Measurements from ENCODE around the gene RPS2. TPM values are rescaled to one million over a fixed set of nuclear protein-coding genes. Genes with fewer than 3 reads are reported as not detected.
A peak's percentile ranks its signal among the peaks of the same experiment; 100 is the strongest.
"Not testable (repeated sequence)": the region's sequence is repeated elsewhere in the genome, so short reads cannot be mapped to it uniquely, and the experiment has no call there.

RPS2 gene
- 3,022 TPM for polyA plus RNA-seq
- long read RNA-seq, donor 1, transcript RPS2-203 (3 exons, 878 nt): minor isoform, 5 of 1,896 reads
- long read RNA-seq, donor 1, transcript RPS2-201 (7 exons, 985 nt): major isoform, 1,176 of 1,896 reads
- long read RNA-seq, donor 1, partial matches to known transcripts: 638 of 1,896 reads
- long read RNA-seq, donor 1, other reads (novel, unspliced or antisense): 77 of 1,896 reads
- long read RNA-seq, donor 2, transcript RPS2-203 (3 exons, 878 nt): minor isoform, 12 of 4,227 reads
- long read RNA-seq, donor 2, transcript RPS2-201 (7 exons, 985 nt): major isoform, 2,467 of 4,227 reads
- long read RNA-seq, donor 2, partial matches to known transcripts: 1,631 of 4,227 reads
- long read RNA-seq, donor 2, other reads (novel, unspliced or antisense): 114 of 4,227 reads
- long read RNA-seq, donor 3: 0 reads
- long read RNA-seq, donor 4, transcript RPS2-201 (7 exons, 985 nt): major isoform, 247 of 383 reads
- long read RNA-seq, donor 4, partial matches to known transcripts: 129 of 383 reads
- long read RNA-seq, donor 4, other reads (novel, unspliced or antisense): 6 of 383 reads
- long read RNA-seq, donor 5, transcript RPS2-201 (7 exons, 985 nt): major isoform, 1,202 of 1,816 reads
- long read RNA-seq, donor 5, partial matches to known transcripts: 558 of 1,816 reads
- long read RNA-seq, donor 5, other reads (novel, unspliced or antisense): 53 of 1,816 reads
- long read RNA-seq, donor 6, transcript RPS2-201 (7 exons, 985 nt): major isoform, 2,176 of 3,945 reads
- long read RNA-seq, donor 6, transcript RPS2-203 (3 exons, 878 nt): minor isoform, 10 of 3,945 reads
- long read RNA-seq, donor 6, partial matches to known transcripts: 1,597 of 3,945 reads
- long read RNA-seq, donor 6, other reads (novel, unspliced or antisense): 159 of 3,945 reads
- long read RNA-seq, donor 7, transcript RPS2-201 (7 exons, 985 nt): major isoform, 749 of 1,312 reads
- long read RNA-seq, donor 7, partial matches to known transcripts: 518 of 1,312 reads
- long read RNA-seq, donor 7, other reads (novel, unspliced or antisense): 41 of 1,312 reads
- long read RNA-seq, donor 8, transcript RPS2-203 (3 exons, 878 nt): minor isoform, 6 of 4,378 reads
- long read RNA-seq, donor 8, transcript RPS2-201 (7 exons, 985 nt): major isoform, 2,552 of 4,378 reads
- long read RNA-seq, donor 8, partial matches to known transcripts: 1,671 of 4,378 reads
- long read RNA-seq, donor 8, other reads (novel, unspliced or antisense): 147 of 4,378 reads
- long read RNA-seq, donor 9, transcript RPS2-203 (3 exons, 878 nt): minor isoform, 12 of 3,830 reads
- long read RNA-seq, donor 9, transcript RPS2-201 (7 exons, 985 nt): major isoform, 2,218 of 3,830 reads
- long read RNA-seq, donor 9, partial matches to known transcripts: 1,476 of 3,830 reads
- long read RNA-seq, donor 9, other reads (novel, unspliced or antisense): 124 of 3,830 reads
- long read RNA-seq, donor 10, transcript RPS2-203 (3 exons, 878 nt): minor isoform, 7 of 3,621 reads
- long read RNA-seq, donor 10, transcript RPS2-201 (7 exons, 985 nt): major isoform, 1,259 of 3,621 reads
- long read RNA-seq, donor 10, partial matches to known transcripts: 2,242 of 3,621 reads
- long read RNA-seq, donor 10, other reads (novel, unspliced or antisense): 111 of 3,621 reads
- long read RNA-seq, donor 11, transcript RPS2-201 (7 exons, 985 nt): major isoform, 1,747 of 2,985 reads
- long read RNA-seq, donor 11, transcript RPS2-203 (3 exons, 878 nt): minor isoform, 11 of 2,985 reads
- long read RNA-seq, donor 11, partial matches to known transcripts: 1,122 of 2,985 reads
- long read RNA-seq, donor 11, other reads (novel, unspliced or antisense): 104 of 2,985 reads

GRCh38 chr16:1964506-1965395, at the start of gene RPS2:
Gene RPS2, minus strand, starts transcription at chr16:1964826. Its CDS starts 201 bp downstream, at chr16:1964625.
- Histone ChIP-seq H3K27ac (ENCODE audit: low read length) (peak within 1 kb of the TSS; percentile 89), H3K9me3 (ENCODE audit: control insufficient read depth, low read depth, low read length) (no peaks in the 10 kb centered on the region), H3K4me1 (ENCODE audit: control insufficient read depth, insufficient read depth, low read length) (peaks cover 30% of the 10 kb centered on the region), H3K27me3 (ENCODE audit: control insufficient read depth, insufficient read depth, low read length) (no peaks in the 10 kb centered on the region), H3K36me3 (ENCODE audit: control insufficient read depth, insufficient read depth, low read length) (peaks cover 25% of the 10 kb centered on the region), H3K4me3 (ENCODE audit: low read length) (peak within 1 kb of the TSS; percentile 87)
- no CpG with 5 or more reads among the region's 97 CpGs for WGBS (ENCODE audit: insufficient coverage, low lambda C conversion rate)
- DNase-seq: peak; percentile 98 to 99

DNA sequence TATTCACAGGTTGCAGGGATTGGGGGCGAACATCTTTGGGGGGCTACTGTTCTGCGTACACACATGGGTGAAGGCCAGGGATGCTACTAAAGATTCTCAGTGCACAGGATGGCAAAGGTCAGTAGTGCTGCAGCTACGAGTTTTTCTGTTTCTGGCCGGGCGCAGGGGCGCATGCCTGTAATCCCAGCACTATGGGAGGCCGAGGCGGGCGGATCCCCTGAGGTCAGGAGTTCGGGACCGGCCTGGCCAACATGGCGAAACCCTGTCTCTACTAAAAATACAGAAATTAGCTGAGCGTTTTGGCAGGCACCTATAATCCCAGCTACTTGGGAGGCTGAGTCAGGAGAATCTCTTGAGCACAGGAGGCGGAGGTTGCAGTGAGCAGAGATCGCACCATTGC, 48.9 kb upstream of the RPS2 start:
- H3K36me3 ChIP-seq (ENCODE audit: control insufficient read depth, insufficient read depth, low read length): no peaks in the 10 kb centered on the region
- DNase-seq: no peak
- H3K4me3 ChIP-seq (ENCODE audit: low read length): no peak overlapping the region
- WGBS (ENCODE audit: insufficient coverage, low lambda C conversion rate): no CpG with 5 or more reads among the region's 15 CpGs
- H3K9me3 ChIP-seq (ENCODE audit: control insufficient read depth, low read depth, low read length): no peaks in the 10 kb centered on the region
- H3K4me1 ChIP-seq (ENCODE audit: control insufficient read depth, insufficient read depth, low read length): peaks cover 22% of the 10 kb centered on the region
- H3K27me3 ChIP-seq (ENCODE audit: control insufficient read depth, insufficient read depth, low read length): no peaks in the 10 kb centered on the region
- H3K27ac ChIP-seq (ENCODE audit: low read length): no peak overlapping the region

DNA sequence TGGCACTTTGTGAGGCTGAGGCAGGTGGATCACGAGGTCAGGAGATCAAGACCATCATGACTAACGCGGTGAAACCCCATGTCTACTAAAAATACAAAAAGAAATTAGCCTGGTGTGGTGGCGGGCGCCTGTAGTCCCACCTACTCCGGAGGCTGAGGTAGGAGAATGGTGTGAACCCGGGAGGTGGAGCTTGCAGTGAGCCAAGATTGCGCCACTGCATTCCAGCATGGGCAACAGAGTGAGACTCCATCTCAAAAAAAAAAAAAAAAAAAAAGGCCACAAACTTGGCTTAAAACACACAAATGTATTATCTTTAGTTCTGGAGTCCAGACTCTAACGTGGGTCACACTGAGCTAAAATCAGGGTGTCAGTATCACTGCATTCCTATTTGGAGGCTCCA, 47.1 kb upstream of the RPS2 start:
- no CpG with 5 or more reads among the region's 9 CpGs for WGBS (ENCODE audit: insufficient coverage, low lambda C conversion rate)
- not testable (repeated sequence) for DNase-seq; H3K27ac ChIP-seq (ENCODE audit: low read length); H3K36me3 ChIP-seq (ENCODE audit: control insufficient read depth, insufficient read depth, low read length); H3K9me3 ChIP-seq (ENCODE audit: control insufficient read depth, low read depth, low read length); H3K4me3 ChIP-seq (ENCODE audit: low read length); H3K27me3 ChIP-seq (ENCODE audit: control insufficient read depth, insufficient read depth, low read length)
- peaks cover 40% of the 10 kb centered on the region for H3K4me1 ChIP-seq (ENCODE audit: control insufficient read depth, insufficient read depth, low read length)

DNA sequence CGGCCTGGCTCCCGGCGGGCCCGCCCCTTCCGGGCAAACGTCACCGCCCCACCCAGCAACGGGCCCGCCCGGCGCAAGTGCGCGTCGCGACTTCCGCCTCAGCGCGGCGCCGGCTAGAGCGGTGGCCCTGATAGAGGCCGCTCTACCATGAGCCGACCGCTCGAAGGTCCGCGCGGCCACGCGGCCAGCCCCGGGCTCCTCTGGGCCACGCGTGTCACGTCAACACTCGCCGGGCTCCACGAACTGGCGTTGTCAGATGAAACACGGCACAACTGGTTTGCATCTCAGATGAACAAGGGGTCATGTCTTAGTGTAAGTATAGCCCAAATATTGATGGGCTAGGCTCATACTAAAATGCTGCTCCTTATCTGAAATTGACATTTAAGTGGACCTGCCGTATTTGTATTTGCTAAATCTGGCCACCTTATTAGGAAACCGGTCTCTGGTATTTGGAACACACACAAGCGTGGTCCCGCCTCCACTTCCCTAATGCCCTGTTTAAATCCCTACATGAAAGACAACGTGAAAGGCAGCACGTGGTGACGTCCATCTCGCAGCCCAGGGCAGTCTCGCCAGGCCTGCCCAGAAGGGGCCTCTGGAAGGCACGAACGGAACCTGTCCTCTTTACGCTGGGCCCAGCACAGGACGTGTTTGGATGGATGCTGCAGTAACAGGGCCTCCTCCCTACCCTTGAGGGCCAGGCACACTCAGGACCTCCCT, 45.3 kb upstream of the RPS2 start, which contains the start of gene ZNF598:
TSS of gene ZNF598 (minus strand) at position 31 of the 720 bp plus-strand sequence.
- Histone ChIP-seq H3K9me3 (ENCODE audit: control insufficient read depth, low read depth, low read length) (no peaks in the 10 kb centered on the region), H3K4me3 (ENCODE audit: low read length) (peak within 1 kb of the TSS; percentile 71), H3K27me3 (ENCODE audit: control insufficient read depth, insufficient read depth, low read length) (no peaks in the 10 kb centered on the region), H3K27ac (ENCODE audit: low read length) (peak within 1 kb of the TSS; percentile 68), H3K4me1 (ENCODE audit: control insufficient read depth, insufficient read depth, low read length) (peaks cover 33% of the 10 kb centered on the region), H3K36me3 (ENCODE audit: control insufficient read depth, insufficient read depth, low read length) (peaks cover 15% of the 10 kb centered on the region)
- no CpG with 5 or more reads among the region's 52 CpGs for WGBS (ENCODE audit: insufficient coverage, low lambda C conversion rate)
- DNase-seq: peak; percentile 89 to 90

GRCh38 chr16:2009164-2009711, 44.6 kb upstream of the RPS2 start:
- Histone ChIP-seq H3K36me3 (ENCODE audit: control insufficient read depth, insufficient read depth, low read length) (peaks cover 15% of the 10 kb centered on the region), H3K27me3 (ENCODE audit: control insufficient read depth, insufficient read depth, low read length) (no peaks in the 10 kb centered on the region), H3K9me3 (ENCODE audit: control insufficient read depth, low read depth, low read length) (no peaks in the 10 kb centered on the region), H3K27ac (ENCODE audit: low read length) (peak overlapping the region; percentile 45), H3K4me3 (ENCODE audit: low read length) (peak overlapping the region; percentile 71), H3K4me1 (ENCODE audit: control insufficient read depth, insufficient read depth, low read length) (peaks cover 35% of the 10 kb centered on the region)
- peak in 1 of 2 donors; percentile 67 for DNase-seq
- WGBS (ENCODE audit: insufficient coverage, low lambda C conversion rate): no CpG with 5 or more reads among the region's 55 CpGs

DNA sequence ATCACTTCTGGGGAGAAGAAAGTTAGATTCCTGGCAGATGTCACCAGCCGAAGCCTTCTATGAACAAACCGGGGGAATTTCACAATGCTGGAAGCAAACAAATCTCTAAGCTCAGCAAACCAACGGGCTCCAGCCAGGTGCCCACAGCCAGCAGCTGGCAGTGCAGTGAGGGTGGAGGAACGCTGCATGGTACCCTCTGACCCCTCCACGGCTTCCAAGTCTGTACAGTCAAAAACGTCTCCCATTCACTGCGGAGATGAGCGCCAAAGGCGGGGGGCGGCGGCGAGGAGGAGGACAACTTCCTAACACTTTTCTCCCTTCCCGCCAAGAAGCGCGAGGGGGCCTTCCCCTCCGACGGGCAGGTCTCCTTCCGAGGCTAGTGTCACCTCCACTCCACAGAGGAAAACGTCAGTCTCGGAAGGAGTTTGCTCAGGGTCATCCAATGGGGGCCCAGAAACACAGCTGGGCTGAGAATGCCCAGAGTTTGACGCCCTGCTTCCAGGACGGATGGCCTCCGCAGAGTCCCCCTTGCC, 44.1 kb upstream of the RPS2 start:
- peak in 1 of 2 donors; percentile 42 for DNase-seq
- Histone ChIP-seq H3K36me3 (ENCODE audit: control insufficient read depth, insufficient read depth, low read length) (peaks cover 15% of the 10 kb centered on the region), H3K27me3 (ENCODE audit: control insufficient read depth, insufficient read depth, low read length) (no peaks in the 10 kb centered on the region), H3K9me3 (ENCODE audit: control insufficient read depth, low read depth, low read length) (no peaks in the 10 kb centered on the region), H3K4me3 (ENCODE audit: low read length) (peak overlapping the region; percentile 71), H3K27ac (ENCODE audit: low read length) (peak overlapping the region; percentile 45), H3K4me1 (ENCODE audit: control insufficient read depth, insufficient read depth, low read length) (peaks cover 40% of the 10 kb centered on the region)
- no CpG with 5 or more reads among the region's 23 CpGs for WGBS (ENCODE audit: insufficient coverage, low lambda C conversion rate)

- no peaks in the 10 kb centered on the region for H3K9me3 ChIP-seq (ENCODE audit: control insufficient read depth, low read depth, low read length)
- H3K4me1 ChIP-seq (ENCODE audit: control insufficient read depth, insufficient read depth, low read length): peaks cover 43% of the 10 kb centered on the region
- H3K36me3 ChIP-seq (ENCODE audit: control insufficient read depth, insufficient read depth, low read length): peaks cover 21% of the 10 kb centered on the region
- peak overlapping the region; percentile 45 for H3K27ac ChIP-seq (ENCODE audit: low read length)
- no CpG with 5 or more reads among the region's 15 CpGs for WGBS (ENCODE audit: insufficient coverage, low lambda C conversion rate)
- H3K27me3 ChIP-seq (ENCODE audit: control insufficient read depth, insufficient read depth, low read length): no peaks in the 10 kb centered on the region
- peak overlapping the region; percentile 71 for H3K4me3 ChIP-seq (ENCODE audit: low read length)
- DNase-seq: peak; percentile 51 to 53
Measured at GRCh38 chr16:2008009-2008526, 43.4 kb upstream of the RPS2 start.
